HepG2 (cell line): Measurements from ENCODE around the gene NAT10. TPM values are rescaled to one million over a fixed set of nuclear protein-coding genes. Genes with fewer than 3 reads are reported as not detected.

ENCODE experiments used
- CBX5 ChIP-seq: sonication (generic); formaldehyde crosslinking; IDR thresholded peaks from 2 replicates; pipeline ENCODE4 v1.4.0; 2020; ENCODE audit warnings: missing genetic modification reagents, borderline replicate concordance
- EED ChIP-seq: sonication (generic); formaldehyde crosslinking; IDR thresholded peaks from 2 replicates; pipeline ENCODE4 v1.5.0; 2020; ENCODE audit warnings: mild to moderate bottlenecking, missing genetic modification reagents
- FLYWCH1 ChIP-seq: sonication (generic); formaldehyde crosslinking; IDR thresholded peaks from 2 replicates; pipeline ENCODE4 v1.8.1; 2023; ENCODE audit warnings: mild to moderate bottlenecking, missing genetic modification reagents
- FOXC1 ChIP-seq: sonication (generic); formaldehyde crosslinking; IDR thresholded peaks from 2 replicates; pipeline ENCODE4 v1.8.0; 2022; ENCODE audit warnings: mild to moderate bottlenecking, missing genetic modification reagents, borderline replicate concordance
- FOXP1 ChIP-seq, 2 experiments: fragments of 450-650 bp in 1 of 2; IDR thresholded peaks; 2 replicates each; pipeline ENCODE4 v1.6.1; 2017 to 2018; ENCODE audit warnings: antibody characterized with exemption in 1 of 2
- GABPA ChIP-seq, 2 experiments: IDR thresholded peaks; 2 replicates each; pipeline ENCODE4 v1.6.1; 2011 to 2016; ENCODE audit warnings: low read depth in 2 of 2, low read length in 1 of 2, missing biosample characterization in 1 of 2, missing genetic modification characterization in 1 of 2
- MED8 ChIP-seq: sonication (generic); formaldehyde crosslinking; IDR thresholded peaks from 2 replicates; pipeline ENCODE4 v1.8.1; 2023; ENCODE audit warnings: mild to moderate bottlenecking, missing genetic modification reagents; ENCODE audit not compliant: insufficient replicate concordance
- MYC ChIP-seq: sonication (generic); formaldehyde crosslinking; IDR thresholded peaks from 2 replicates; pipeline ENCODE4 v1.9.0; 2021; ENCODE audit warnings: missing genetic modification reagents, borderline replicate concordance
- NFE2L1 ChIP-seq: sonication (generic); formaldehyde crosslinking; IDR thresholded peaks from 2 replicates; pipeline ENCODE4 v1.4.0; 2020; ENCODE audit warnings: missing genetic modification reagents, mild to moderate bottlenecking, borderline replicate concordance
- RNF2 ChIP-seq: fragments of 450-650 bp; conservative IDR thresholded peaks from 2 replicates; pipeline ENCODE4 v1.6.1; 2016; ENCODE audit warnings: low read depth
- SIX1 ChIP-seq: sonication (generic); formaldehyde crosslinking; IDR thresholded peaks from 2 replicates; pipeline ENCODE4 v1.4.0; 2020; ENCODE audit warnings: missing genetic modification reagents, borderline replicate concordance
- TFE3 ChIP-seq: IDR thresholded peaks from 2 replicates; pipeline ENCODE4 v1.6.1; 2016
- U2AF1 ChIP-seq: fragments of 200-400 bp; formaldehyde crosslinking; optimal IDR thresholded peaks from 2 replicates; pipeline ENCODE3; 2017; ENCODE audit warnings: mild to moderate bottlenecking, low read depth, low read length
- XBP1 ChIP-seq: sonication (generic); formaldehyde crosslinking; IDR thresholded peaks from 2 replicates; pipeline ENCODE4 v1.5.0; 2020; ENCODE audit warnings: missing genetic modification reagents
- ZBTB37 ChIP-seq: sonication (generic); formaldehyde crosslinking; IDR thresholded peaks from 2 replicates; pipeline ENCODE4 v1.4.0; 2020; ENCODE audit warnings: mild to moderate bottlenecking, missing genetic modification reagents
- ZFP1 ChIP-seq: IDR thresholded peaks from 2 replicates; pipeline ENCODE4 v1.6.1; 2016
- ZNF282 ChIP-seq: fragments of 450-650 bp; IDR thresholded peaks from 2 replicates; pipeline ENCODE4 v1.6.1; 2018; ENCODE audit not compliant: partially characterized antibody
- ZNF503 ChIP-seq: sonication (generic); formaldehyde crosslinking; IDR thresholded peaks from 2 replicates; pipeline ENCODE4 v1.4.0; 2020; ENCODE audit warnings: missing genetic modification reagents
- ZNF557 ChIP-seq: sonication (generic); formaldehyde crosslinking; IDR thresholded peaks from 2 replicates; pipeline ENCODE4 v1.4.0; 2020; ENCODE audit warnings: missing genetic modification reagents
- ZNF572 ChIP-seq: sonication (generic); formaldehyde crosslinking; IDR thresholded peaks from 2 replicates; pipeline ENCODE4 v1.5.1; 2020; ENCODE audit warnings: mild to moderate bottlenecking, missing genetic modification reagents
- ZNF678 ChIP-seq: sonication (generic); formaldehyde crosslinking; IDR thresholded peaks from 2 replicates; pipeline ENCODE4 v1.4.0; 2020; ENCODE audit warnings: mild to moderate bottlenecking, missing genetic modification reagents
- ZNF816 ChIP-seq: sonication (generic); formaldehyde crosslinking; IDR thresholded peaks from 2 replicates; pipeline ENCODE4 v1.8.0; 2022; ENCODE audit warnings: missing genetic modification reagents, mild to moderate bottlenecking, borderline replicate concordance
- ZNF841 ChIP-seq: sonication (generic); formaldehyde crosslinking; IDR thresholded peaks from 2 replicates; pipeline ENCODE4 v1.8.1; 2023; ENCODE audit warnings: missing genetic modification reagents, borderline replicate concordance
- polyA plus RNA-seq, 8 experiments: library from polyadenylated mRNA; depleted of rRNA in 3 of 8; stranded (reverse) in 7 of 8; unstranded in 1 of 8; fragments of >200 nt; fragmentation: Illumina TruSeq in 4 of 8; extraction: Trizol in 4 of 8; gene quantifications; 2 replicates each; pipeline versions ENCODE4 v1.2.1 to v1.2.3, GENCODE V29; 2011 to 2016; ENCODE audit warnings: low read depth in 4 of 8, missing spikeins in 1 of 8, mixed read lengths in 1 of 8; ENCODE audit not compliant: insufficient read depth in 1 of 8
- total RNA-seq, 5 experiments: library from RNA; depleted of rRNA; stranded (reverse); fragments of >200 nt; fragmentation: Illumina TruSeq; extraction: Trizol; gene quantifications; 2 replicates each; pipeline ENCODE4 v1.2.3, GENCODE V29; 2016; ENCODE audit warnings: low read depth in 1 of 5

The NAT10 gene
- total and polyA plus RNA-seq, 2 of the 13 experiments (the other 11 are each of a cell fraction or from before 2014, with no cell fraction given), result 33.9 to 51.9 TPM

GRCh38 chr11:34105079-34105956 is at the start of gene NAT10 (continued):
- TF ChIP-seq U2AF1 (no peak), RNF2 (peak; percentile 84; the same call in 1 of the 2 replicates), ZFP1 (CRISPR knock-in tag) (peak; percentile 27; the same call in 1 of the 2 replicates), ZNF816 (CRISPR knock-in tag) (0 out of 2 replicates have a peak, but pooled peaks have one; percentile 3), GABPA (IDR thresholded peaks at IDR 0.05; ENCODE audit: low read depth, low read length) (no peak), GABPA (CRISPR knock-in tag; IDR thresholded peaks at IDR 0.05; ENCODE audit: low read depth) (peak; percentile 69; the same call in 1 of the 2 replicates), ZNF678 (CRISPR knock-in tag) (no peak; the same call in 1 of the 2 replicates), ZNF841 (CRISPR knock-in tag) (no peak), ZBTB37 (peak; percentile 35; the same call in 1 of the 2 replicates), NFE2L1 (CRISPR knock-in tag) (no peak), SIX1 (CRISPR knock-in tag) (no peak), XBP1 (CRISPR knock-in tag) (no peak), TFE3 (CRISPR knock-in tag) (peak; percentile 75), ZNF282 (no peak), ZNF557 (peak; percentile 13; the same call in 1 of the 2 replicates), MED8 (CRISPR knock-in tag) (peak; percentile 25), ZNF572 (CRISPR knock-in tag) (no peak), FLYWCH1 (no peak), EED (peak; percentile 86; the same call in 1 of the 2 replicates), MYC (peak; percentile 100), FOXC1 (CRISPR knock-in tag) (peak; percentile 80), FOXP1 (IDR thresholded peaks at IDR 0.05) (no peak), FOXP1 (CRISPR knock-in tag; IDR thresholded peaks at IDR 0.05) (0 out of 2 replicates have a peak, but pooled peaks have one; percentile 20), ZNF503 (CRISPR knock-in tag) (no peak), CBX5 (CRISPR knock-in tag) (peak; percentile 89; the same call in 1 of the 2 replicates)
